ENCODE results near the gene DOCK7. TPM values are rescaled to one million over a fixed set of nuclear protein-coding genes. Genes with fewer than 3 reads are reported as not detected.
A peak's percentile ranks its signal among the peaks of the same experiment; 100 is the strongest.

Gene DOCK7
- total RNA-seq, result 36.5 TPM
- long read RNA-seq, full-length matches to known transcripts, result 3 of 15 reads
- long read RNA-seq, partial matches to known transcripts, result 6 of 15 reads
- long read RNA-seq, other reads (novel, unspliced or antisense), result 6 of 15 reads

GRCh38 chr1:62687903-62688686 is at the start of gene DOCK7:
Gene DOCK7 (minus strand): TSS chr1:62688386. CDS start chr1:62688264, 122 bp downstream.
- DNase-seq, result peak; percentile 85
- intact Hi-C loops (cut with DNase I), result no loop called here
- ATAC-seq, result peak; percentile 94 to 95

GRCh38 chr1:62735491-62736171 is 47.4 kb upstream of the DOCK7 start:
- Histone ChIP-seq H3K4me3 (no peak overlapping the region), H3K27ac (no peak overlapping the region), H3K36me3 (no peaks in the 10 kb centered on the region), H3K9me3 (no peaks in the 10 kb centered on the region), H3K4me1 (no peaks in the 10 kb centered on the region), H3K27me3 (ENCODE audit: low read depth) (no peaks in the 10 kb centered on the region)
- DNase-seq, result no peak
- TF ChIP-seq CTCF (IDR thresholded peaks at IDR 0.05), result no peak
- intact Hi-C loops (cut with DNase I), result no loop called here
- no peak for ATAC-seq

More at GRCh38 chr1:62687903-62688686, at the start of gene DOCK7:
- Histone ChIP-seq H3K27me3 (ENCODE audit: low read depth) (no peaks in the 10 kb centered on the region), H3K9me3 (no peaks in the 10 kb centered on the region), H3K4me1 (peaks cover 39% of the 10 kb centered on the region), H3K27ac (peak within 1 kb of the TSS; percentile 73), H3K4me3 (peak within 1 kb of the TSS; percentile 70), H3K36me3 (no peaks in the 10 kb centered on the region)
- no peak for TF ChIP-seq CTCF (IDR thresholded peaks at IDR 0.05)

GRCh38 chr1:62732331-62732730 is 44.1 kb upstream of the DOCK7 start:
- H3K4me1 ChIP-seq, result no peaks in the 10 kb centered on the region
- no peak for DNase-seq
- no peaks in the 10 kb centered on the region for H3K27me3 ChIP-seq (ENCODE audit: low read depth)
- intact Hi-C loops (cut with DNase I), result no loop called here
- no peaks in the 10 kb centered on the region for H3K36me3 ChIP-seq
- no peak for ATAC-seq
- no peak for TF ChIP-seq CTCF (IDR thresholded peaks at IDR 0.05)
- no peak overlapping the region for H3K4me3 ChIP-seq
- H3K27ac ChIP-seq, result no peak overlapping the region
- no peaks in the 10 kb centered on the region for H3K9me3 ChIP-seq

GRCh38 chr1:62728963-62729362 is 40.8 kb upstream of the DOCK7 start:
- Histone ChIP-seq H3K9me3 (no peaks in the 10 kb centered on the region), H3K27me3 (ENCODE audit: low read depth) (no peaks in the 10 kb centered on the region), H3K27ac (no peak overlapping the region), H3K36me3 (no peaks in the 10 kb centered on the region), H3K4me3 (no peak overlapping the region), H3K4me1 (peaks cover 11% of the 10 kb centered on the region)
- ATAC-seq, result no peak
- intact Hi-C loops (cut with DNase I), result no loop called here
- DNase-seq, result no peak
- no peak for TF ChIP-seq CTCF (IDR thresholded peaks at IDR 0.05)

GRCh38 chr1:62727656-62728407 is 39.6 kb upstream of the DOCK7 start:
- peaks cover 11% of the 10 kb centered on the region for H3K4me1 ChIP-seq
- H3K4me3 ChIP-seq, result no peak overlapping the region
- DNase-seq (no peak), ATAC-seq (no peak)
- no peaks in the 10 kb centered on the region for H3K36me3 ChIP-seq
- intact Hi-C loops (cut with DNase I), result no loop called here
- TF ChIP-seq CTCF (IDR thresholded peaks at IDR 0.05), result no peak
- no peak overlapping the region for H3K27ac ChIP-seq
- no peaks in the 10 kb centered on the region for H3K9me3 ChIP-seq
- H3K27me3 ChIP-seq (ENCODE audit: low read depth), result no peaks in the 10 kb centered on the region
